Gastrocnemius medialis (tissue), 4 donors: ENCODE results near the gene CPTP.

ENCODE experiments used
- POLR2A ChIP-seq, 2 donors: fragments of 450-650 bp; IDR thresholded peaks; one replicate each; pipeline ENCODE4 v1.6.1; 2017; ENCODE audit warnings: antibody characterized with exemption in 2 of 2, mild to moderate bottlenecking in 2 of 2, moderate library complexity in 2 of 2
- TF ChIP-seq, protein P1 (sequence below), 5 experiments: fragments of 450-650 bp in 3 of 5; fragments of 200-600 bp in 2 of 5; sonication (generic) in 2 of 5; IDR thresholded peaks in 4 of 5; conservative IDR thresholded peaks in 1 of 5; 1 replicate in 4 of 5; 2 replicates in 1 of 5; pipeline ENCODE4 v1.5.1; 2016 to 2019; ENCODE audit warnings: antibody characterized with exemption in 5 of 5, mild to moderate bottlenecking in 3 of 5, moderate library complexity in 3 of 5

DNA sequence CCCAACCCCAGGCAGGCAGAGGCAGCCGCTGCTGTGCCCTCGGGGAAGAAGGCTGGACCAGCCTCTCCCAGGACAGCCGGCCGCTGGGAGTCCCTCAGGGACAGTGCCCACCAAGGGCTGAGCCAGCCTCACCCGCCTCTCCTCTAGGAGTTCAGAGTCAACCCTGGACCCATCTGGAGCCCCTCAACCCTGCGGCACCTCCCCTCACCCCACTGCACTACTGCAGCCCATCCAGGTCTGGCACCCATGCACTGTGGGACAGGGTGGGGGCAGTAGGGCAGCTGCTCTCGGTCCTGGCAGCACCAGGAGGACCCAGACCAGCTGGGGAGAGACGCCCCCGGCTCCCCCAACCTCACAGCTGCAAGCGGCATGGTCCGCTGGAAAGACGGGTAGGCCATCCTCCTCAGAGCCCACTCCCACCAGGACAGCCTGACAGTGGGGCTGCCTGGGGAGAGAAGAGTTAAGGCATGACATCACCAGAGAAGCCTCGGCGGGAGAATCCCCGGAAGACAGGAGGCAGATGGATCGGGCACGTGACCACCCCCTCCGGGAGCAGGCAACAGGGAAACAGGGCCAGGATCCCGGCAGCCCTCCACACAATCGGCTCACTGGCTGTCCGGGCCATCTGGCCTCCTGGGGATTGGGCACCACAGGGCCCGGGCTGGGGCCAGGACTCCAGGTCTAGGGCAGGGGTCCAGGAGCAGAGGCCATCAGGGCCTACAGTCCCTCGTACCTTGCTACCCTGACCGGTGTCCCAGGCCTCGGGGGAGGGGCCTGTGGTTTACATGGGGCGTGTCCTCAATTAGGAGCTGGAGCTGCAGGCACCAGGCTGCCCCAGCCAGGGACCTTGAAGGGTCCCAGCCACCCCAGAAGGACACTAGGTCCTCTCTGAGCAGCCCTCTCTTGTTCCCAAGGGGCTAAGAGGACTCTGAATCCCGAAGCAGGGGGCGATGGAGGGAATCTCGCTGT is 20.0 kb upstream of the CPTP start:
- TF ChIP-seq, protein P1, sequence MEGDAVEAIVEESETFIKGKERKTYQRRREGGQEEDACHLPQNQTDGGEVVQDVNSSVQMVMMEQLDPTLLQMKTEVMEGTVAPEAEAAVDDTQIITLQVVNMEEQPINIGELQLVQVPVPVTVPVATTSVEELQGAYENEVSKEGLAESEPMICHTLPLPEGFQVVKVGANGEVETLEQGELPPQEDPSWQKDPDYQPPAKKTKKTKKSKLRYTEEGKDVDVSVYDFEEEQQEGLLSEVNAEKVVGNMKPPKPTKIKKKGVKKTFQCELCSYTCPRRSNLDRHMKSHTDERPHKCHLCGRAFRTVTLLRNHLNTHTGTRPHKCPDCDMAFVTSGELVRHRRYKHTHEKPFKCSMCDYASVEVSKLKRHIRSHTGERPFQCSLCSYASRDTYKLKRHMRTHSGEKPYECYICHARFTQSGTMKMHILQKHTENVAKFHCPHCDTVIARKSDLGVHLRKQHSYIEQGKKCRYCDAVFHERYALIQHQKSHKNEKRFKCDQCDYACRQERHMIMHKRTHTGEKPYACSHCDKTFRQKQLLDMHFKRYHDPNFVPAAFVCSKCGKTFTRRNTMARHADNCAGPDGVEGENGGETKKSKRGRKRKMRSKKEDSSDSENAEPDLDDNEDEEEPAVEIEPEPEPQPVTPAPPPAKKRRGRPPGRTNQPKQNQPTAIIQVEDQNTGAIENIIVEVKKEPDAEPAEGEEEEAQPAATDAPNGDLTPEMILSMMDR (IDR thresholded peaks at IDR 0.05 in 4 of 5, conservative IDR thresholded peaks at IDR 0.05 in 1 of 5) = no peak
- TF ChIP-seq POLR2A (IDR thresholded peaks at IDR 0.05) = no peak
